ENCODE results near the gene LCOR. TPM values are rescaled to one million over a fixed set of nuclear protein-coding genes. Genes with fewer than 3 reads are reported as not detected.

The LCOR gene
- total RNA-seq, 1 experiment from 2014 or later = 23.9 TPM

- no peak for TF ChIP-seq PRDM15 (CRISPR knock-in tag; IDR thresholded peaks at IDR 0.05)
- no peak for TF ChIP-seq RELA (CRISPR knock-in tag; IDR thresholded peaks at IDR 0.05; ENCODE audit: borderline replicate concordance)
- no peak for TF ChIP-seq HMGXB4 (CRISPR knock-in tag; IDR thresholded peaks at IDR 0.05)
- TF ChIP-seq KAT7 (CRISPR knock-in tag; IDR thresholded peaks at IDR 0.05; ENCODE audit: borderline replicate concordance) = no peak
- TF ChIP-seq, protein P1, sequence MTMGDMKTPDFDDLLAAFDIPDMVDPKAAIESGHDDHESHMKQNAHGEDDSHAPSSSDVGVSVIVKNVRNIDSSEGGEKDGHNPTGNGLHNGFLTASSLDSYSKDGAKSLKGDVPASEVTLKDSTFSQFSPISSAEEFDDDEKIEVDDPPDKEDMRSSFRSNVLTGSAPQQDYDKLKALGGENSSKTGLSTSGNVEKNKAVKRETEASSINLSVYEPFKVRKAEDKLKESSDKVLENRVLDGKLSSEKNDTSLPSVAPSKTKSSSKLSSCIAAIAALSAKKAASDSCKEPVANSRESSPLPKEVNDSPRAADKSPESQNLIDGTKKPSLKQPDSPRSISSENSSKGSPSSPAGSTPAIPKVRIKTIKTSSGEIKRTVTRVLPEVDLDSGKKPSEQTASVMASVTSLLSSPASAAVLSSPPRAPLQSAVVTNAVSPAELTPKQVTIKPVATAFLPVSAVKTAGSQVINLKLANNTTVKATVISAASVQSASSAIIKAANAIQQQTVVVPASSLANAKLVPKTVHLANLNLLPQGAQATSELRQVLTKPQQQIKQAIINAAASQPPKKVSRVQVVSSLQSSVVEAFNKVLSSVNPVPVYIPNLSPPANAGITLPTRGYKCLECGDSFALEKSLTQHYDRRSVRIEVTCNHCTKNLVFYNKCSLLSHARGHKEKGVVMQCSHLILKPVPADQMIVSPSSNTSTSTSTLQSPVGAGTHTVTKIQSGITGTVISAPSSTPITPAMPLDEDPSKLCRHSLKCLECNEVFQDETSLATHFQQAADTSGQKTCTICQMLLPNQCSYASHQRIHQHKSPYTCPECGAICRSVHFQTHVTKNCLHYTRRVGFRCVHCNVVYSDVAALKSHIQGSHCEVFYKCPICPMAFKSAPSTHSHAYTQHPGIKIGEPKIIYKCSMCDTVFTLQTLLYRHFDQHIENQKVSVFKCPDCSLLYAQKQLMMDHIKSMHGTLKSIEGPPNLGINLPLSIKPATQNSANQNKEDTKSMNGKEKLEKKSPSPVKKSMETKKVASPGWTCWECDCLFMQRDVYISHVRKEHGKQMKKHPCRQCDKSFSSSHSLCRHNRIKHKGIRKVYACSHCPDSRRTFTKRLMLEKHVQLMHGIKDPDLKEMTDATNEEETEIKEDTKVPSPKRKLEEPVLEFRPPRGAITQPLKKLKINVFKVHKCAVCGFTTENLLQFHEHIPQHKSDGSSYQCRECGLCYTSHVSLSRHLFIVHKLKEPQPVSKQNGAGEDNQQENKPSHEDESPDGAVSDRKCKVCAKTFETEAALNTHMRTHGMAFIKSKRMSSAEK (CRISPR knock-in tag; IDR thresholded peaks at IDR 0.05; ENCODE audit: borderline replicate concordance) = no peak
- TF ChIP-seq ZNF512 (CRISPR knock-in tag; IDR thresholded peaks at IDR 0.05; ENCODE audit: borderline replicate concordance) = no peak
Observed at GRCh38 chr10:96794836-96795733, 37.0 kb upstream of the LCOR start (continued).

DNA sequence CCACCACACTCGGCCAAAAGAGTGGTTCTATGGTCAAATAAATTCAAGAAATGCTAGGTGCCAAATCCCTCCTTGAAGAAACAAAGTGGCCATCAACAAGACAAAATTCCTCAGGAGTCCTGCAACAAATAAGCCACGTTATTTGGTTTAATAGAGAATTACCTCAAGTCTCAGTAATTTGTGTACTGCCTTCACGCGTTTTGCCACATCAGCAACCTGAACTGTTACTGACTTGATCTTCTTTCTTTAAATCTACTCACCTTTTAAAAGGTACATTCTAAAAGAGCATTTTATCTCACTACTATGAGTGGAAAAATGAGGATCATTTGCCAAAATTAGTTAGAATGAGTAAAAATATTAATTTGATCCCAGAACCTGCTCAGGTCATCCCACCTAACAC is 34.6 kb upstream of the LCOR start:
- peaks cover 10% of the 10 kb centered on the region for H3K9me3 Mint-ChIP-seq
- ChIA-PET CTCF (interaction anchor here (0.7 kb wide), 1 partner anchor 35 kb away, joined by 3 read pairs; the partner anchor contains the start of gene LCOR), POLR2A (no interaction called here)
- H3K4me1 Mint-ChIP-seq = no peaks in the 10 kb centered on the region
- H3K27me3 Mint-ChIP-seq (ENCODE audit: low read depth) = no peaks in the 10 kb centered on the region; the same call in 1 of the 2 replicates
- no peak for TF ChIP-seq TEAD4 (CRISPR knock-in tag; IDR thresholded peaks at IDR 0.05)
- no peak for TF ChIP-seq PREB (CRISPR knock-in tag; IDR thresholded peaks at IDR 0.05; ENCODE audit: borderline replicate concordance)
- TF ChIP-seq EMX1 (CRISPR knock-in tag; IDR thresholded peaks at IDR 0.05) = no peak
- no peak for TF ChIP-seq CREB1 (CRISPR knock-in tag; IDR thresholded peaks at IDR 0.05)
- TF ChIP-seq CDX4 (CRISPR knock-in tag; IDR thresholded peaks at IDR 0.05; ENCODE audit: borderline replicate concordance) = no peak
- TF ChIP-seq E2F4 (CRISPR knock-in tag; IDR thresholded peaks at IDR 0.05; ENCODE audit: borderline replicate concordance, low read depth) = no peak
- TF ChIP-seq, protein P2, sequence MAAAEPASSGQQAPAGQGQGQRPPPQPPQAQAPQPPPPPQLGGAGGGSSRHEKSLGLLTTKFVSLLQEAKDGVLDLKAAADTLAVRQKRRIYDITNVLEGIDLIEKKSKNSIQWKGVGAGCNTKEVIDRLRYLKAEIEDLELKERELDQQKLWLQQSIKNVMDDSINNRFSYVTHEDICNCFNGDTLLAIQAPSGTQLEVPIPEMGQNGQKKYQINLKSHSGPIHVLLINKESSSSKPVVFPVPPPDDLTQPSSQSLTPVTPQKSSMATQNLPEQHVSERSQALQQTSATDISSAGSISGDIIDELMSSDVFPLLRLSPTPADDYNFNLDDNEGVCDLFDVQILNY (CRISPR knock-in tag; IDR thresholded peaks at IDR 0.05) = no peak
- no peaks in the 10 kb centered on the region for H3K36me3 Mint-ChIP-seq
- no peak overlapping the region for H3K4me3 Mint-ChIP-seq
- H3K27ac Mint-ChIP-seq = no peak overlapping the region
- ATAC-seq (no peak), DNase-seq (ENCODE audit: low spot score) (no peak)
